ENCODE data around the gene CPLX3. TPM values are rescaled to one million over a fixed set of nuclear protein-coding genes. Genes with fewer than 3 reads are reported as not detected.

Gene CPLX3
- total and polyA plus RNA-seq, 2 donors (not counting 3 experiments of a cell fraction or from before 2014, with no cell fraction given) = not detected

GRCh38 chr15:74851960-74852359 lies 25.5 kb downstream of the CPLX3 start:
- H3K79me2 ChIP-seq (ENCODE audit: control insufficient read depth, insufficient read depth, low read length) = peaks cover 1% of the 10 kb centered on the region
- no peak overlapping the region for H3K27ac ChIP-seq (ENCODE audit: insufficient read depth, low read depth, low read length)
- no peak for TF ChIP-seq CTCF (IDR thresholded peaks at IDR 0.05; ENCODE audit: extremely low read depth in 1 of 2, insufficient read depth in 1 of 2, low read depth in 1 of 2, low read length in 2 of 2)
- TF ChIP-seq MAX (IDR thresholded peaks at IDR 0.05; ENCODE audit: insufficient read depth, insufficient read length) = no peak
- TF ChIP-seq MYC (IDR thresholded peaks at IDR 0.05; ENCODE audit: low read depth, low read length) = no peak
- TF ChIP-seq EZH2 (IDR thresholded peaks at IDR 0.05; ENCODE audit: borderline replicate concordance, low read depth, low read length, severe bottlenecking) = no peak
- no peak for TF ChIP-seq GATA2 (IDR thresholded peaks at IDR 0.05; ENCODE audit: insufficient read depth, insufficient read length, low read depth, low read length)
- no peak for TF ChIP-seq POLR2A (IDR thresholded peaks at IDR 0.05; ENCODE audit: low read depth, low read length)
- TF ChIP-seq JUN (IDR thresholded peaks at IDR 0.05; ENCODE audit: borderline replicate concordance, insufficient read depth, insufficient read length, low read depth) = no peak
- no peak for TF ChIP-seq FOS (IDR thresholded peaks at IDR 0.05; ENCODE audit: borderline replicate concordance, insufficient read depth, low read length)
- no peak for TF ChIP-seq POLR2AphosphoS5 (IDR thresholded peaks at IDR 0.05; ENCODE audit: insufficient read depth, low read depth, low read length)
- no peaks in the 10 kb centered on the region for H3K4me1 ChIP-seq (ENCODE audit: control insufficient read depth, extremely low read depth, insufficient read depth, low read length)
- H3K9ac ChIP-seq (replicated peaks; ENCODE audit: extremely low read depth, insufficient read depth, low read length) = no peak overlapping the region
- BruUV-seq (replicated peaks) = no TSS peak
- ChIA-PET POLR2A (interaction anchor here (0.7 kb wide), 1 partner anchor 23 kb away, joined by 3 read pairs; no protein-coding TSS in a partner anchor), CTCF (no interaction called here)
- no peaks in the 10 kb centered on the region for H4K20me1 ChIP-seq (replicated peaks; ENCODE audit: control insufficient read depth, extremely low read depth, insufficient read depth, low read length)
- H3K4me2 ChIP-seq (ENCODE audit: insufficient read depth, low read length) = no peak overlapping the region
- no peaks in the 10 kb centered on the region for H3K9me1 ChIP-seq (replicated peaks; ENCODE audit: control insufficient read depth, extremely low read depth, insufficient read depth, low read length)
- dilution Hi-C loops (cut with MboI; ENCODE audit: extremely low pct_ligation_motif_present, low sequenced_read_pairs) = no loop called here
- H2AFZ ChIP-seq (ENCODE audit: low read depth, low read length) = no peak overlapping the region
- DNase-seq (ENCODE audit: low read depth, low spot score) (no peak), FAIRE-seq (no peak)
- peaks cover 11 to 58% of the 10 kb centered on the region in 2 experiments for H3K36me3 ChIP-seq (ENCODE audit: control insufficient read depth in 2 of 2, extremely low read depth in 1 of 2, insufficient read depth in 2 of 2, low read length in 2 of 2)
- no peaks in the 10 kb centered on the region for H3K27me3 ChIP-seq (ENCODE audit: control insufficient read depth in 2 of 2, insufficient read depth in 2 of 2, low read length in 2 of 2)
- no peak overlapping the region for H3K4me3 ChIP-seq (replicated peaks in 1 of 3; ENCODE audit: insufficient read depth in 1 of 3, low read depth in 1 of 3, low read length in 3 of 3)
- H3K9me3 ChIP-seq (replicated peaks; ENCODE audit: control insufficient read depth, insufficient read depth, low read length) = no peaks in the 10 kb centered on the region
- intact Hi-C loops (cut with micrococcal nuclease) = no loop called here

Data from endothelial cell of umbilical vein (primary cell).